Measurements from ENCODE around the gene CD36.

CD36 gene

DNA sequence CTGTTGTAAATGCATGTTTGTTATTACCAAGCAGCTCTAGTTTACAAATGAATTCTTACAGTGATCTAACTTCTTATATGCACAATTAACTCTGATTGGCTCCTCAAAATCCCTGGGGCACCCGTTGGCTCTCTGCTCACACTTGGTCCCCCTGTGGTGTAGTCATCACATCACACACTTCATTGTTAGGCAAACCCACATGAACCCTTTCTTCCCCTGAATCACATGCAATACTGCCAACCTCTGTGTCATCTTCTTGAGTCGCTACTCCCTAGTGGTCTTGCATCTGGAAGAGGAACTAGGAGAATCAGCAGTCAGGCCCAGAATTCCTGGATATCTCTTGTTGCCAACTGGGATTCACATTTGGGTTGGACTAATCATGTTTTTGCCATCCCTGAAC, 73.1 kb downstream of the CD36 start:
- DNase-seq: no peak

- DNase-seq: no peak
Measured at GRCh38 chr7:80719261-80719660, 80.8 kb downstream of the CD36 start.

DNA sequence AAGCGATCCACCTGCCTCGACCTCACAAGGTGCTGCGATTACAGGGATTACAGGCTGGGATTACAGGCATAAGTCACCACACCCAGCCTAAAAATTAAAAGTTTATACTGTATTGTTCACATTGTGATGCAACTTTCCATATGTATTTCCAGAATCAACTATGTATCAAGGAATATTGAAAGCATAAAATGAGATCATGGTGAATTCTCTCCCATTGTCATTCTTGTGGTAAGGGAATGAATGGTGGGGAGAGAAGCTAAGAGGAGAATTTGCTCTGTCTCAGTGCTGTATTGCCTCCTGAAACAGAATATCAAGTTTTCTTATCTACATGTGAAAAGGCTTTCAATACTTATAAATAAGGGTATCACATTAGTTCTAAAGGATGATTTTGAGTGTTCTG, 81.7 kb downstream of the CD36 start:
- DNase-seq: no peak

- DNase-seq: no peak
Measured at GRCh38 chr7:80721883-80722615, 83.6 kb downstream of the CD36 start.

DNA sequence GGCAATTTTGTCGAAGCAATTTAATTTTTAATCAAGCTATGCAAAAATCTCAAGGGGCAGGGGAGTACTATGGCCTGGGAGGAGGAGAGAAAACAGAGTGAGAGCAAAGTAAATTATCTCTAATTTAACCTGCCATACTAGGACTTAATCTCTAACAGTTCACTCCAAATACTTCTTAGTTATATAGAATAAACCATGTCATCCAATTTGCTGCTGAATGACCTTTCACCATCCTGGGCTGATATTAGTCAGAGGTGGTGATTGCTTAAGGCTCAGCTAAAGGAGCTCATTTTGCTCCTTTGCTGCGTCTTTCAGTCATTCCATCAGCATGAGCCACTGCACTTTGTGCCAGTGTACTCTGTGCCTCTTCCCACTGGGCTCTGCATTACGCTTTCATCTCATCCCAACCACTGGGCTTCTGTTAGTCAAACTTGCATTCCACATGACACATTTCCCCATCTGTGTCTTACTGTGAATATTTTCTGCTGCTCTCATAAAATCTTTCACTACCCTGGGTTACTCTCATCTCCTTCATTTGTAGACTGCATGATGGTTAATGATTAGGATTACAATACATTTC, 84.3 kb downstream of the CD36 start:
- DNase-seq: no peak

- no peak for DNase-seq
Measured at GRCh38 chr7:80724249-80724871, 85.9 kb downstream of the CD36 start.

GRCh38 chr7:80725181-80725611, 86.8 kb downstream of the CD36 start:
- no peak for DNase-seq
